Gastrocnemius medialis (tissue), 4 donors: Measurements from ENCODE around the gene HAPLN2. TPM values are rescaled to one million over a fixed set of nuclear protein-coding genes. Genes with fewer than 3 reads are reported as not detected.

Experiments
- ATAC-seq, 2 donors: fragments of 150-250 bp; one replicate each; pipeline ENCODE4 v1.9.1; 2016
- DNase-seq, 2 donors: peaks; one replicate each; pipeline ENCODE4 v3.0.0-alpha.2; 2019
- H3K27ac ChIP-seq, 4 donors: fragments of 200-600 bp; sonication (generic); 1 replicate in 1 of 4; 2 replicates in 3 of 4; pipeline ENCODE4 v1.5.1; 2016 to 2018; ENCODE audit warnings: mild to moderate bottlenecking in 2 of 4, moderate library complexity in 1 of 4
- H3K27me3 ChIP-seq, 3 donors: fragments of 200-600 bp; sonication (generic) in 2 of 3; 1 replicate in 1 of 3; 2 replicates in 2 of 3; pipeline versions ENCODE4 v1.5.1 to v1.6.0; 2016 to 2019; ENCODE audit warnings: mild to moderate bottlenecking in 1 of 3, moderate library complexity in 1 of 3
- H3K36me3 ChIP-seq, 2 donors: fragments of 200-600 bp; sonication (generic) in 1 of 2; one replicate each; pipeline ENCODE4 v1.5.1; 2017 to 2018
- H3K4me1 ChIP-seq, 2 donors: fragments of 200-600 bp; sonication (generic) in 1 of 2; one replicate each; pipeline ENCODE4 v1.5.1; 2016 to 2017; ENCODE audit warnings: mild to moderate bottlenecking in 2 of 2
- H3K4me3 ChIP-seq, 4 donors: fragments of 200-600 bp; sonication (generic) in 3 of 4; 1 replicate in 1 of 4; 2 replicates in 3 of 4; pipeline ENCODE4 v1.5.1; 2016 to 2019; ENCODE audit warnings: mild to moderate bottlenecking in 2 of 4
- H3K9me3 ChIP-seq, 3 donors: fragments of 200-600 bp; sonication (generic) in 2 of 3; 1 replicate in 1 of 3; 2 replicates in 2 of 3; pipeline ENCODE4 v1.5.1; 2016 to 2019
- POLR2A ChIP-seq, 2 donors: fragments of 450-650 bp; IDR thresholded peaks; one replicate each; pipeline ENCODE4 v1.6.1; 2017; ENCODE audit warnings: antibody characterized with exemption in 2 of 2, mild to moderate bottlenecking in 2 of 2, moderate library complexity in 2 of 2
- in situ Hi-C, 4 donors: fragments of 200-750 bp; cut with MboI; loops; one replicate each; pipeline versions ENCODE4 v1.15.0 to v1.8.0; 2017; ENCODE audit warnings: low sequenced_read_pairs in 4 of 4
- intact Hi-C: fragments of 100-400 bp; cut with DNase I; formaldehyde crosslinking; loops from one replicate; pipeline ENCODE4 v1.15.1; 2023; ENCODE audit warnings: low total_unique reads
- total RNA-seq, 4 donors: library from RNA; depleted of rRNA; stranded (reverse); fragments of >200 nt; gene quantifications; one replicate each; pipeline versions ENCODE4 v1.1.0 to v1.2.3, GENCODE V29; 2016
- TF ChIP-seq, protein P1 (sequence below), 5 experiments: fragments of 450-650 bp in 3 of 5; fragments of 200-600 bp in 2 of 5; sonication (generic) in 2 of 5; IDR thresholded peaks in 4 of 5; conservative IDR thresholded peaks in 1 of 5; 1 replicate in 4 of 5; 2 replicates in 1 of 5; pipeline ENCODE4 v1.5.1; 2016 to 2019; ENCODE audit warnings: antibody characterized with exemption in 5 of 5, mild to moderate bottlenecking in 3 of 5, moderate library complexity in 3 of 5

HAPLN2 gene
- total RNA-seq, 4 donors from 2014 or later, result 0.53 to 6.0 (median 3.0) TPM

DNA sequence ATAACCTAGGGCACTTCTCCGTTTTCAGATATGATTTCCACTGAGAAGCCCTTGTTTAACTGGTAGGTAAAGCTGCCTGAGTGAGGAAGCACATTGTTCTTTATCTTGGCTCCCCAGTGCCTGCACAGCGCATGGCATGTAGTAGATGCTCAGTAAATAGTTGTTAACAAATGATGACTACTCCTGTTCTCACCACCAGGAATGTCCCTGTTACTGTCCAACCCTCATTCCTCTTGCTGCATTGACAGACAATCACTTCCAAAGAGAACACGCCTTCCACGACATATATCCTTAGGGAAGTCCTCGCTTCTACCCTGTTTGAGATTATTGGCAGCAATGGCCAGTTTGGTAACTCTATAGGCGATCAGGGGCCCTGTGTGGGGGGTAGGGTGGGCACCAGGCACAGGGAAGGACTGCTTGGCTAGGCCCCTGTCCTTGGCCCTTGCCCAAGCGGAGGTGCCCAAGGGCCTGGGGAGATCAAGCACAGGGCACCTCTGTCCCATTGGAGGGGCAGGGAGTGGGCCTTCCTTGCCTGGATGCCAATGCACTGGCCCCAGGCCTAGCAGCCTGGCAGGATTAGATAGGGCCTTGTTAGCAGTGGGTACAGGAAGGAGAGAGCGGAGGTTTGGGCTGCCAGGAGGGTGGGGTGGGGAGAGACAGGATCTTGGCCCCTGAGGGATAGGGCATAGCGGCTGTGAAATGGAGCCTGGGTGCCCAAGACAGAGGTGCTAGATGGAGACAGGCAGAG, 47.8 kb downstream of the HAPLN2 start:
- peak overlapping the region; percentile 91 to 97 (median 94) for H3K27ac ChIP-seq
- no peak for DNase-seq
- no peaks in the 10 kb centered on the region for H3K9me3 ChIP-seq
- H3K36me3 ChIP-seq, result no peaks in the 10 kb centered on the region
- no peak for TF ChIP-seq POLR2A (IDR thresholded peaks at IDR 0.05)
- TF ChIP-seq, protein P1, sequence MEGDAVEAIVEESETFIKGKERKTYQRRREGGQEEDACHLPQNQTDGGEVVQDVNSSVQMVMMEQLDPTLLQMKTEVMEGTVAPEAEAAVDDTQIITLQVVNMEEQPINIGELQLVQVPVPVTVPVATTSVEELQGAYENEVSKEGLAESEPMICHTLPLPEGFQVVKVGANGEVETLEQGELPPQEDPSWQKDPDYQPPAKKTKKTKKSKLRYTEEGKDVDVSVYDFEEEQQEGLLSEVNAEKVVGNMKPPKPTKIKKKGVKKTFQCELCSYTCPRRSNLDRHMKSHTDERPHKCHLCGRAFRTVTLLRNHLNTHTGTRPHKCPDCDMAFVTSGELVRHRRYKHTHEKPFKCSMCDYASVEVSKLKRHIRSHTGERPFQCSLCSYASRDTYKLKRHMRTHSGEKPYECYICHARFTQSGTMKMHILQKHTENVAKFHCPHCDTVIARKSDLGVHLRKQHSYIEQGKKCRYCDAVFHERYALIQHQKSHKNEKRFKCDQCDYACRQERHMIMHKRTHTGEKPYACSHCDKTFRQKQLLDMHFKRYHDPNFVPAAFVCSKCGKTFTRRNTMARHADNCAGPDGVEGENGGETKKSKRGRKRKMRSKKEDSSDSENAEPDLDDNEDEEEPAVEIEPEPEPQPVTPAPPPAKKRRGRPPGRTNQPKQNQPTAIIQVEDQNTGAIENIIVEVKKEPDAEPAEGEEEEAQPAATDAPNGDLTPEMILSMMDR (IDR thresholded peaks at IDR 0.05 in 4 of 5, conservative IDR thresholded peaks at IDR 0.05 in 1 of 5), result no peak
- no peak for ATAC-seq
- H3K4me3 ChIP-seq, result no peak overlapping the region
- in situ Hi-C loops (no loop called here), intact Hi-C loops (loop anchor here (10.0 kb wide), 2 partner anchors 228 to 542 kb away; partner anchors contain the start of gene PEAR1)
- peaks cover 91% of the 10 kb centered on the region in 2 donors for H3K4me1 ChIP-seq
- H3K27me3 ChIP-seq, result no peaks in the 10 kb centered on the region

DNA sequence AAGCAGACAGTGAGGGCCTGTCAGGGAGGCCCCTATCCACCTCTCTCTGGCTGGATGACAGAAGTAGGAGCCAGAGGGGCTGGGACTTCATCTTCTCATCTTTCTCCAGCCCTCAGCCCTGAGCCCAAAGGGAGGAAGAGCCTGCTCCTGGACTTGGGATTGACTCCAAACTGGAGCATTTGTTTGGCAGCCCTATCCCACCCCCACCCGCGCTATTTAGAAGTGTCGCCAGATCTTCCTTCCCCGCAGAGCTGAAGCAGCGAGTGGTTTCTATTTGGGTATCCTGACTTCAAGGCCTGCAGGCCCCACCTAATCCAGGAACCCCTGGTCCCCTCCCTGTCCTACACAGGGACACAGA, 48.4 kb downstream of the HAPLN2 start:
- ATAC-seq (peak; percentile 40 to 47), DNase-seq (peak in 1 of 2 donors; percentile 64)
- peak overlapping the region in 1 of 4 donors; percentile 16 for H3K4me3 ChIP-seq
- no peaks in the 10 kb centered on the region for H3K36me3 ChIP-seq
- in situ Hi-C loops, result no loop called here
- no peaks in the 10 kb centered on the region for H3K27me3 ChIP-seq
- intact Hi-C loops, result loop anchor here (10.0 kb wide), 2 partner anchors 227 to 543 kb away; partner anchors contain the start of gene PEAR1
- H3K4me1 ChIP-seq, result peaks cover 85% of the 10 kb centered on the region in 2 donors
- peak overlapping the region; percentile 91 to 97 (median 94) for H3K27ac ChIP-seq
- H3K9me3 ChIP-seq, result no peaks in the 10 kb centered on the region
- no peak for TF ChIP-seq POLR2A (IDR thresholded peaks at IDR 0.05)
- TF ChIP-seq, protein P1 (IDR thresholded peaks at IDR 0.05 in 4 of 5, conservative IDR thresholded peaks at IDR 0.05 in 1 of 5), result no peak

DNA sequence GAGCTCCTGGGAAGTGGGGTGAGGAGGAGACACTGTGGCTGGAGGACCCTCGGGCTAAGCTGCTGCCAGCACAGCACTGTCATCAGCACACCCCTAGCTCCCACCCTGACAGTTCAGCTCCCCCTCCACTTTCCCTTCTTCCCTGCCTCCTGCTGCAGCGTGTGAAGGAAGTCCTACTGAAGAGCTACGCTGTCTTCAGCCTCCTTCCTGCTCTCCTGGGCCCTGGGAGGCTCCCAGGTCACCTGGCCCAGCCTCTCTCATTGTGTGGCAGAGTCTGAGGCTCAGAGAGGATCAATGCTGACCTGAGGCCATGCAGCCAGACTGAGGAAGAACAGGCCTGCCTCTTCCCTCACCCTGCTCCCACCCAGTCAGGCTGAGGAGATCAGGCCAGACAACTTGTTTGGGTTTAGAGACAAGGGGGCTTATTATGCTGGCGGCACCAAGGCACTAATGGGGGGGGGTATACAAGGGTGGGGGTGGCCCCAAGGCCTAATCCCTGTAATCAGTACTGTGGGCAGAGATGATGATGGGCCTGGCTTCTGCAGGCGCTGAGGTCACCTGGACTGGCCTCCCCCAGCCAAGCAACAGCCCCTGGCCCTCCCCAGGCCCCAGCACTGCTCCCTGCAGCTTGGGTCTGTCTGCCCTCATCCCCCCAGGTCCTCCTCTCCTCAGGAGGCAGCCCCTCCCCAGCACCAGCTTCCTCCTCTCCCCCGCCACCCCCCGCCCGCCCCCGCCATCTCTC, 48.9 kb downstream of the HAPLN2 start:
- peak in 1 of 2 donors; percentile 31 for TF ChIP-seq POLR2A (IDR thresholded peaks at IDR 0.05)
- TF ChIP-seq, protein P1 (IDR thresholded peaks at IDR 0.05 in 4 of 5, conservative IDR thresholded peaks at IDR 0.05 in 1 of 5), result no peak
- ATAC-seq (no peak), DNase-seq (no peak)
- H3K4me3 ChIP-seq, result peak overlapping the region in 1 of 4 donors; percentile 16
- intact Hi-C loops (loop anchor here (10.0 kb wide), 2 partner anchors 227 to 543 kb away; partner anchors contain the start of gene PEAR1), in situ Hi-C loops (no loop called here)
- H3K4me1 ChIP-seq, result peaks cover 80 to 81% of the 10 kb centered on the region in 2 donors
- no peaks in the 10 kb centered on the region for H3K9me3 ChIP-seq
- no peaks in the 10 kb centered on the region for H3K36me3 ChIP-seq
- H3K27ac ChIP-seq, result peak overlapping the region; percentile 91 to 97 (median 94)
- H3K27me3 ChIP-seq, result no peaks in the 10 kb centered on the region

DNA sequence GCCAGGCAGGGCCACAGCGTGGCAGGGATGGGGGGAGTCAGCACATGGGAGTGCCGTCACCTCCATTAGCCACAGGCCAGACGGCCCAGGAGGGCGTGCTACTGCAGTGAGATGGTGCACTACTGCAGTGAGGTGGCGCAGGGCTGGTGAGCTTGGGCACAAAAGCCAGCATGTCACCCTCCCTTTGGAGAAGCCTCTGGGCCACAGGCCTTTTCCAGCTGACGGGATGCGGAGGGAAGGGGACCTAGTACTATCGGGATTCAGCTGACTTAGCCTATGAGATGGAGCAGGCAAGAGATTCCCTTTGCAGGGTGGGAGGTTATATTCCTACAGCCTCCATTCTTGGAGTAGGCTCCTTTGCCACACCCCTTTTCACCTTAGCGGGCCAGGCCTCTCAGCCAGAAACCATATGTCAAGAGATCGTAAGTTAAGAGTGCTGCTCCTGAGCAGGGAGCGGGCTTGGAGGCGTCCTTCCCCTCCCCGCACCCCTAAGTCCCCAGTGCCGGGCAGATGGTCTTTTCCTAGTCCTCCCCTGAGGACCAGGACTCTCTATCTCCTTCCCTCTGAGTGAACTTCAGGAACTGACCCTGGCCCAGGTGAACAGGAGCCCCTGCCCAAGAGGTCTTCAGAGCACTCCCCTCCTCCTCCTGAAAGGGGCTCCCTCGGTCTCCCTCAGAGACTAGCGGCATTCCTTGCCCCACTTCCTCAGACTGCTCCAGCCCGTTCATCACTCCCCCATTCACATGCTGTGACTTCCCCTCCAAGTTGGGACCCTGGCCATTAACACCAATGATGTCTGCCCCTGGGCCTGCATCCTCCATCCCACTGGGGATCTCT, 49.8 kb downstream of the HAPLN2 start:
- Histone ChIP-seq H3K4me1 (peaks cover 74 to 81% of the 10 kb centered on the region in 2 donors), H3K36me3 (no peaks in the 10 kb centered on the region), H3K27me3 (no peaks in the 10 kb centered on the region), H3K27ac (peak overlapping the region; percentile 91 to 97 (median 94)), H3K4me3 (no peak overlapping the region), H3K9me3 (no peaks in the 10 kb centered on the region)
- in situ Hi-C loops, result no loop called here
- intact Hi-C loops, result loop anchor here (10.0 kb wide), 2 partner anchors 226 to 544 kb away; partner anchors contain the start of gene PEAR1
- DNase-seq (no peak), ATAC-seq (no peak)
- TF ChIP-seq, protein P1 (IDR thresholded peaks at IDR 0.05 in 4 of 5, conservative IDR thresholded peaks at IDR 0.05 in 1 of 5), result no peak
